Measurements from ENCODE around the gene P3H2. TPM values are rescaled to one million over a fixed set of nuclear protein-coding genes. Genes with fewer than 3 reads are reported as not detected.

P3H2 gene
- total and polyA plus RNA-seq, 2 of the 4 experiments (the other 2 are of a cell fraction): 54.7 to 64.3 TPM

DNA sequence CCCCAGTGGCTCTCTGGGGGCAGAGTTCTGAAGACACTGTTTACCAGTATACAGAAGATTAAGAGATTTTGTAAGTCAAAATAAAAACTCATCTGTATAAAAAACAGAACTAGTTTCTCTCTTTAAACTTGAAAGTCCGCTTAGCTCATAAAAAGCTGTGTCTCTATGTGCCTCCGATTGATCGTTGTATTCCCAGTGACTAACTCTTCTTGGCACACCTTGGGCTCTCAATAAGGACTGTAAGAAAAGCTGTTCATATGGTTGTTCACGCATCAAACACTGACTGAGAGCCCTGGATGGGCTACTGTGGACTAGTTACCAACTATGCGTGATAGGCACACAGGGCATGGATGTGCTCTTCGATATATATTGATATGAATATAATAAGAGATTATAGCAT lies 107.9 kb downstream of the P3H2 start:
- H3K79me1 ChIP-seq (ENCODE audit: low read depth in 1 of 2, low read length in 2 of 2): peaks cover 9 to 50% of the 10 kb centered on the region in 2 experiments
- peak overlapping the region; percentile 12; the same call in 1 of the 2 replicates for H2BK20ac ChIP-seq (ENCODE audit: low read depth, low read length)
- peak overlapping the region; percentile 17 for H2BK5ac ChIP-seq (ENCODE audit: low read depth, low read length, poor library complexity, severe bottlenecking)
- DNase-seq (no peak), ATAC-seq (ENCODE audit: low read depth) (no peak)
- ChIA-PET POLR2A (ENCODE audit: unreplicated experiment) (interaction anchor here (0.6 kb wide), 1 partner anchor 101 kb away, joined by 4 read pairs; no protein-coding TSS in a partner anchor), CTCF (interaction anchor here (0.7 to 2.0 kb wide), 3 partner anchors 46 to 96 kb away, joined by 3 to 5 read pairs (median 4); no protein-coding TSS in a partner anchor)
- peaks cover 6% of the 10 kb centered on the region; the same call in 1 of the 2 replicates for H3K9me1 ChIP-seq (ENCODE audit: insufficient read depth, low read length)
- peak overlapping the region; percentile 69; the same call in 1 of the 2 replicates for H3K4me2 ChIP-seq (ENCODE audit: low read depth, low read length)
- H3K23ac ChIP-seq (ENCODE audit: low read depth, low read length): no peak overlapping the region; the same call in 1 of the 2 replicates
- no peak overlapping the region for H3K27ac ChIP-seq (ENCODE audit: insufficient read depth, low read length)
- no peak overlapping the region for H2AK9ac ChIP-seq (replicated peaks; ENCODE audit: low read depth, low read length, poor library complexity)
- no peaks in the 10 kb centered on the region for H4K20me1 ChIP-seq (ENCODE audit: insufficient read depth, low read length)
- peak overlapping the region; percentile 72 for H2BK120ac ChIP-seq (ENCODE audit: low read depth, low read length)
- TF ChIP-seq RCOR1 (IDR thresholded peaks at IDR 0.05; ENCODE audit: insufficient replicate concordance, low read length) (no peak), MAFK (IDR thresholded peaks at IDR 0.05; ENCODE audit: low read depth, low read length) (no peak)
- peak overlapping the region; percentile 32; the same call in 1 of the 2 replicates for H2AK5ac ChIP-seq (ENCODE audit: low read depth, low read length)
- H3K9me3 ChIP-seq (ENCODE audit: control insufficient read depth, insufficient read depth, low read length): no peaks in the 10 kb centered on the region
- peak overlapping the region; percentile 13 to 14; a peak in 1 of 4 replicates for H4K8ac ChIP-seq (ENCODE audit: low read depth in 2 of 2, low read length in 2 of 2)
- intact Hi-C loops (cut with micrococcal nuclease) (no loop called here), dilution Hi-C loops (cut with HindIII; ENCODE audit: low sequenced_read_pairs, unreplicated experiment) (no loop called here), in situ Hi-C loops (cut with MboI; ENCODE audit: low sequenced_read_pairs) (loop anchor here (10.0 kb wide), 1 partner anchor 192 kb away; no protein-coding TSS in a partner anchor)
- WGBS, 2 experiments (ENCODE audit: extremely low coverage in 2 of 2, insufficient read length in 1 of 2): 100% methylated on average over 1 of the region's 6 CpGs; no CpG with 5 or more reads in 1 of the 2 experiments
- no TSS peak for BruUV-seq (replicated peaks)
- peak overlapping the region; percentile 70 for H3K4ac ChIP-seq (ENCODE audit: low read depth, low read length)
- H3K4me3 ChIP-seq (ENCODE audit: insufficient read depth, low read depth, low read length): no peak overlapping the region
- H4K91ac ChIP-seq (ENCODE audit: insufficient read depth, low read depth, low read length): no peak overlapping the region
- H2BK15ac ChIP-seq (ENCODE audit: low read depth, low read length): peak overlapping the region; percentile 33; the same call in 2 of the 3 replicates
- peak overlapping the region; percentile 30; the same call in 1 of the 2 replicates for H3K56ac ChIP-seq (ENCODE audit: extremely low read depth, insufficient read depth, low read length)
- H3K18ac ChIP-seq (ENCODE audit: low read depth, low read length): peak overlapping the region; percentile 70; the same call in 1 of the 2 replicates
- no peaks in the 10 kb centered on the region for H3K27me3 ChIP-seq (ENCODE audit: control insufficient read depth, insufficient read depth, low read length)
- H4K5ac ChIP-seq (ENCODE audit: low read depth, low read length): peak overlapping the region; percentile 63; the same call in 1 of the 2 replicates
- peaks cover 20% of the 10 kb centered on the region for H3K4me1 ChIP-seq (ENCODE audit: control insufficient read depth, insufficient read depth, low read length)
- no peak overlapping the region for H2AFZ ChIP-seq (replicated peaks; ENCODE audit: low read length, poor library complexity)
- H3K9ac ChIP-seq (ENCODE audit: low read depth, low read length): no peak overlapping the region
- no peaks in the 10 kb centered on the region for H3K36me3 ChIP-seq (ENCODE audit: control insufficient read depth, insufficient read depth, low read length)
- peak overlapping the region; percentile 27; the same call in 1 of the 2 replicates for H3K14ac ChIP-seq (replicated peaks; ENCODE audit: low read depth, low read length)

Data from IMR-90 (cell line).